Ishikawa (cell line): ENCODE results near the gene AUTS2.

Experiments
- CEBPB ChIP-seq: IDR thresholded peaks from 2 replicates; pipeline ENCODE4 v1.6.1; 2012
- CREB1 ChIP-seq: IDR thresholded peaks from 2 replicates; pipeline ENCODE4 v1.6.1; 2012; ENCODE audit warnings: low read depth
- EGR1 ChIP-seq: IDR thresholded peaks from 2 replicates; pipeline ENCODE4 v1.6.1; 2012
- EP300 ChIP-seq: IDR thresholded peaks from 2 replicates; pipeline ENCODE4 v1.6.1; 2012; ENCODE audit warnings: borderline replicate concordance
- FOXM1 ChIP-seq: IDR thresholded peaks from 2 replicates; pipeline ENCODE4 v1.6.1; 2012; ENCODE audit warnings: low read depth, borderline replicate concordance
- MAX ChIP-seq: IDR thresholded peaks from 2 replicates; pipeline ENCODE4 v1.6.1; 2012
- RAD21 ChIP-seq: IDR thresholded peaks from 2 replicates; pipeline ENCODE4 v1.6.1; 2012; ENCODE audit warnings: low read depth
- TAF1 ChIP-seq: IDR thresholded peaks from 2 replicates; pipeline ENCODE4 v1.6.1; 2012; ENCODE audit warnings: low read depth, mild to moderate bottlenecking
- TCF12 ChIP-seq: IDR thresholded peaks from 2 replicates; pipeline ENCODE4 v1.6.1; 2012; ENCODE audit warnings: low read depth
- YY1 ChIP-seq: IDR thresholded peaks from 2 replicates; pipeline ENCODE4 v1.6.1; 2012; ENCODE audit warnings: low read depth

GRCh38 chr7:69656077-69656476 lies 57.8 kb downstream of the AUTS2 start:
- TF ChIP-seq CEBPB = no peak
- no peak for TF ChIP-seq MAX
- no peak for TF ChIP-seq RAD21
- TF ChIP-seq EGR1 = no peak
- no peak for TF ChIP-seq TAF1
- TF ChIP-seq YY1 = no peak
- TF ChIP-seq CREB1 = no peak
- TF ChIP-seq TCF12 = no peak
- no peak for TF ChIP-seq EP300
- TF ChIP-seq FOXM1 = no peak
